Gastrocnemius medialis (tissue), 4 donors: ENCODE measurements around the gene SCIN.

Experiments
- POLR2A ChIP-seq, 2 donors: fragments of 450-650 bp; IDR thresholded peaks; one replicate each; pipeline ENCODE4 v1.6.1; 2017; ENCODE audit warnings: antibody characterized with exemption in 2 of 2, mild to moderate bottlenecking in 2 of 2, moderate library complexity in 2 of 2
- TF ChIP-seq, protein P1 (sequence below), 5 experiments: fragments of 450-650 bp in 3 of 5; fragments of 200-600 bp in 2 of 5; sonication (generic) in 2 of 5; IDR thresholded peaks in 4 of 5; conservative IDR thresholded peaks in 1 of 5; 1 replicate in 4 of 5; 2 replicates in 1 of 5; pipeline ENCODE4 v1.5.1; 2016 to 2019; ENCODE audit warnings: antibody characterized with exemption in 5 of 5, mild to moderate bottlenecking in 3 of 5, moderate library complexity in 3 of 5

DNA sequence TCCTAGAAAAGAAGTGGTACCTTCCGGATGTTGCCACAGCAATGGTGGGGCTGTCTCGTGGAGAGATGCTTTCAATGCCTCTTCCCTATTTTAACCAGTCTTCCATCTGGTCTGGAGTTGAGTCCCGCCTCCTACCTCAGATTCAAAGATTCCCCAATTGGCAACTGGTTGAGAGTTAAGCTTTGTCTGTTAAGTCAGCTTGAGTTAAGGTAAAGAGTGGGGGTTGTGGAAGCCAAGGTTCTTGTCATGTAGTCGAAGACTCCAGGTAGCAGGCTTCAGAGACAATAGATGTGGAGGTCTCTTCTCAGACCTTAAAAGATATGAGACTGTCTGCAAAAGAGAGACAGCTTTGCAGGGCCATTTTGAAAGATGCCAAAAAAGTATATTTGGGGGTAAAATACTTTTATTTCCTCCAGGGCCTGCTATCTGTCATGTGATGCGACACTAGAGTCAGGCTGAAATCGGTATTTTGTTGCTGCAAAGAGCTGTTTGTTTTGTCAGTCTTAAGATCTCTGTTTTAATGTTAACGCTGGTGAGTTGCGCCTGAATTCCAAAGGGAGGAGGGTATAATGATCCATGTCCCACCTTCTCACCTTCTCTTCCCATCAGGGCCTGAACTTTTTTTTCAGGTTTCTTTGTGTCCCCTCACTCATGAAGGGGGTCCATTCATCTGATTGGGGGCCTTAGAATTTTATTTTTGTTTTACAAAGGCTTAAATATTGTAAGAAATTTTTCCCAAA, 40.4 kb upstream of the SCIN start:
- no peak for TF ChIP-seq POLR2A (IDR thresholded peaks at IDR 0.05)
- TF ChIP-seq, protein P1, sequence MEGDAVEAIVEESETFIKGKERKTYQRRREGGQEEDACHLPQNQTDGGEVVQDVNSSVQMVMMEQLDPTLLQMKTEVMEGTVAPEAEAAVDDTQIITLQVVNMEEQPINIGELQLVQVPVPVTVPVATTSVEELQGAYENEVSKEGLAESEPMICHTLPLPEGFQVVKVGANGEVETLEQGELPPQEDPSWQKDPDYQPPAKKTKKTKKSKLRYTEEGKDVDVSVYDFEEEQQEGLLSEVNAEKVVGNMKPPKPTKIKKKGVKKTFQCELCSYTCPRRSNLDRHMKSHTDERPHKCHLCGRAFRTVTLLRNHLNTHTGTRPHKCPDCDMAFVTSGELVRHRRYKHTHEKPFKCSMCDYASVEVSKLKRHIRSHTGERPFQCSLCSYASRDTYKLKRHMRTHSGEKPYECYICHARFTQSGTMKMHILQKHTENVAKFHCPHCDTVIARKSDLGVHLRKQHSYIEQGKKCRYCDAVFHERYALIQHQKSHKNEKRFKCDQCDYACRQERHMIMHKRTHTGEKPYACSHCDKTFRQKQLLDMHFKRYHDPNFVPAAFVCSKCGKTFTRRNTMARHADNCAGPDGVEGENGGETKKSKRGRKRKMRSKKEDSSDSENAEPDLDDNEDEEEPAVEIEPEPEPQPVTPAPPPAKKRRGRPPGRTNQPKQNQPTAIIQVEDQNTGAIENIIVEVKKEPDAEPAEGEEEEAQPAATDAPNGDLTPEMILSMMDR (IDR thresholded peaks at IDR 0.05 in 4 of 5, conservative IDR thresholded peaks at IDR 0.05 in 1 of 5): no peak
